Activated naive CD4-positive, alpha-beta T cell treated with anti-CD3 and anti-CD28 coated beads, Interleukin-2, amount 50 U/mL, for 24 hours (primary cell): ENCODE results near the gene CGREF1.
A peak's percentile ranks its signal among the peaks of the same experiment; 100 is the strongest.

Source experiments
- H3K27ac Mint-ChIP-seq: one replicate; pipeline ENCODE4 v1.8.0; 2021; ENCODE audit warnings: mild to moderate bottlenecking, mixed read lengths
- H3K27me3 Mint-ChIP-seq: one replicate; pipeline ENCODE4 v1.8.0; 2021; ENCODE audit warnings: mixed read lengths
- H3K36me3 Mint-ChIP-seq: one replicate; pipeline ENCODE4 v1.8.0; 2021; ENCODE audit warnings: mixed read lengths
- H3K4me1 Mint-ChIP-seq: one replicate; pipeline ENCODE4 v1.8.0; 2021; ENCODE audit warnings: mixed read lengths
- H3K4me3 Mint-ChIP-seq: one replicate; pipeline ENCODE4 v1.8.0; 2021; ENCODE audit warnings: mild to moderate bottlenecking, mixed read lengths
- H3K9me3 Mint-ChIP-seq: one replicate; pipeline ENCODE4 v1.8.0; 2021; ENCODE audit warnings: mixed read lengths

The CGREF1 gene

GRCh38 chr2:27148801-27149439, 30.0 kb upstream of the CGREF1 start, which contains the start of gene TCF23:
TCF23 (plus strand) TSS chr2:27149004; CDS start chr2:27149134, 130 bp downstream.
- no peak within 1 kb of the TSS for H3K27ac Mint-ChIP-seq
- no peaks in the 10 kb centered on the region for H3K27me3 Mint-ChIP-seq
- H3K9me3 Mint-ChIP-seq: no peaks in the 10 kb centered on the region
- H3K36me3 Mint-ChIP-seq: no peaks in the 10 kb centered on the region
- no peak within 1 kb of the TSS for H3K4me3 Mint-ChIP-seq
- no peaks in the 10 kb centered on the region for H3K4me1 Mint-ChIP-seq

- Mint-ChIP-seq H3K9me3 (no peaks in the 10 kb centered on the region), H3K27ac (no peak overlapping the region), H3K36me3 (no peaks in the 10 kb centered on the region), H3K4me3 (no peak overlapping the region), H3K27me3 (peaks cover 2% of the 10 kb centered on the region), H3K4me1 (no peaks in the 10 kb centered on the region)
These were observed 29.0 kb upstream of the CGREF1 start for GRCh38 chr2:27147935-27148334.

- Mint-ChIP-seq H3K9me3 (no peaks in the 10 kb centered on the region), H3K4me3 (no peak overlapping the region), H3K36me3 (no peaks in the 10 kb centered on the region), H3K4me1 (no peaks in the 10 kb centered on the region), H3K27ac (no peak overlapping the region), H3K27me3 (peaks cover 2% of the 10 kb centered on the region)
These were observed 26.8 kb upstream of the CGREF1 start for GRCh38 chr2:27145682-27146081.

GRCh38 chr2:27143285-27143684, 24.4 kb upstream of the CGREF1 start:
- Mint-ChIP-seq H3K36me3 (no peaks in the 10 kb centered on the region), H3K9me3 (no peaks in the 10 kb centered on the region), H3K27me3 (peaks cover 2% of the 10 kb centered on the region), H3K4me3 (no peak overlapping the region), H3K27ac (no peak overlapping the region), H3K4me1 (no peaks in the 10 kb centered on the region)

DNA sequence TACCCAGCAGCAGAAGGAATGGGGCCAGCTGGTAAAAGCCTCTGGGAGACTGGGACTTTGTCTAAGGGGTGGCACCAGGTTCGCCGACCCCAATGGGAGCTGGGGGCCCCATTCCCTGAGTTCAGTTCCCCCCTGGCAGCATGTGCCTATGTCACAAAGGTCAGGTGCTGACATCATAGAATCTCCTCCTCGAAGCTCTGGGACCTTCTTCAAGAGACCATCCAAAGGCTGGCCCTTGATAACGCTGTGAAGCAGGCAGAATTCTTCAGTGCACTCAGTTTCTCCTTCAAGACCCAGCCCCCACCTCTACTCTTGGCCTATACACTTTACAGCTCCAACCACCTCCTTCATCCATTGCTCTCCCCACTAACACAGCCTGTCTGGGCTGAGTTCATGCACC, 20.4 kb upstream of the CGREF1 start, which contains the start of gene PRR30:
PRR30 (minus strand) TSS at position 101 of the 400 bp plus-strand sequence. CDS start 1,081 bp downstream, outside the sequence.
- H3K4me1 Mint-ChIP-seq: no peaks in the 10 kb centered on the region
- H3K36me3 Mint-ChIP-seq: no peaks in the 10 kb centered on the region
- H3K4me3 Mint-ChIP-seq: no peak within 1 kb of the TSS
- H3K27me3 Mint-ChIP-seq: peaks cover 2% of the 10 kb centered on the region
- H3K9me3 Mint-ChIP-seq: no peaks in the 10 kb centered on the region
- H3K27ac Mint-ChIP-seq: no peak within 1 kb of the TSS

DNA sequence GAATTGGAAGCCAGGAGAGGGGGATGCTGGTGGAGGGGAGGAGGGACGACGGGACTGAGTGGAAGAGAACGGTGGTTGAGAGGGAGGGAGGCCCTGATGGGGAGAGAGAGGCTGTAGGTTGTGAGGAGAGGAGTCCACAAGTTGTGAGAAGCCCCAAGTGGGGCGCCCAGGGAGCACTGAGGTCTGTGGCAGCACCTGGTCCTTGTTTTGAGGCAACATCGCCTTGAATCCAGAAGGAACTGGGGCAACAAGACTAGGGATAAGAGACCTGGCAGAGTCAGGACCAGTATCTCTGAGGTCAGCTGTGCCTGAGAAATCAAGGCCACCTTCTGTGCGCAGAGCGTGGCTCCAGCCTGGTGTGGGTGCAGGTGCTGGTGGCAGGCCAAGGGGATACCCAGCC, 19.2 kb upstream of the CGREF1 start:
- no peaks in the 10 kb centered on the region for H3K9me3 Mint-ChIP-seq
- H3K4me1 Mint-ChIP-seq: peaks cover 8% of the 10 kb centered on the region
- no peak overlapping the region for H3K4me3 Mint-ChIP-seq
- H3K27me3 Mint-ChIP-seq: peaks cover 1% of the 10 kb centered on the region
- H3K36me3 Mint-ChIP-seq: peaks cover under 1% of the 10 kb centered on the region
- no peak overlapping the region for H3K27ac Mint-ChIP-seq

GRCh38 chr2:27137322-27137935, 18.5 kb upstream of the CGREF1 start:
- no peak overlapping the region for H3K27ac Mint-ChIP-seq
- peaks cover 4% of the 10 kb centered on the region for H3K36me3 Mint-ChIP-seq
- no peaks in the 10 kb centered on the region for H3K9me3 Mint-ChIP-seq
- no peak overlapping the region for H3K4me3 Mint-ChIP-seq
- peaks cover 14% of the 10 kb centered on the region for H3K4me1 Mint-ChIP-seq
- H3K27me3 Mint-ChIP-seq: no peaks in the 10 kb centered on the region

- Mint-ChIP-seq H3K27ac (no peak overlapping the region), H3K36me3 (peaks cover 4% of the 10 kb centered on the region), H3K9me3 (no peaks in the 10 kb centered on the region), H3K27me3 (no peaks in the 10 kb centered on the region), H3K4me3 (no peak overlapping the region), H3K4me1 (peaks cover 16% of the 10 kb centered on the region)
These were observed 17.8 kb upstream of the CGREF1 start for GRCh38 chr2:27136751-27137150.

DNA sequence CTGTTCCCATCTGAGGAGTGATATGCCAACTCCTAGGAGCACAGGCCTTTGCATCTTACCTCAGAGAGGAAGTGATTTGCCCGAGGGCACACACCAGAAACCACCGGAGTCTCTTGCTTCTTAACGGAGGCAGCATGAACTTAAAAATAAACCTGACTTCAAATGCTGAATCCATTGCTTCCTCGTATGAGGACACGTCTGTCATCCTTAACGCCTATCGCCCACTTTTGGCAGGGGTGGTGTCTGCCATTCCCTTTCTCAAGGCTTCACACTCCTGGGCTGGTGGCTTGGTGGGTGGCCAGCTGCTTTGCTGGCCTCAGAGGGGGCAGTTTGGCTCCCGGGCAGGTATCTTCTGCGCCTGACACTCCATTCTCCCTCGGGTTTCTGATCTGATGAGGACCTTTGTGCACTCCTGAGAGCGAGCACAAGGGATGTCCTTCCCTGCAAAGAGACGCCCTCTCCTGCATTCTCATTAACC, 16.6 kb upstream of the CGREF1 start:
- H3K27me3 Mint-ChIP-seq: no peaks in the 10 kb centered on the region
- H3K9me3 Mint-ChIP-seq: no peaks in the 10 kb centered on the region
- peaks cover 9% of the 10 kb centered on the region for H3K36me3 Mint-ChIP-seq
- peak overlapping the region; percentile 92 for H3K4me3 Mint-ChIP-seq
- H3K27ac Mint-ChIP-seq: peak overlapping the region; percentile 98
- H3K4me1 Mint-ChIP-seq: peaks cover 19% of the 10 kb centered on the region

DNA sequence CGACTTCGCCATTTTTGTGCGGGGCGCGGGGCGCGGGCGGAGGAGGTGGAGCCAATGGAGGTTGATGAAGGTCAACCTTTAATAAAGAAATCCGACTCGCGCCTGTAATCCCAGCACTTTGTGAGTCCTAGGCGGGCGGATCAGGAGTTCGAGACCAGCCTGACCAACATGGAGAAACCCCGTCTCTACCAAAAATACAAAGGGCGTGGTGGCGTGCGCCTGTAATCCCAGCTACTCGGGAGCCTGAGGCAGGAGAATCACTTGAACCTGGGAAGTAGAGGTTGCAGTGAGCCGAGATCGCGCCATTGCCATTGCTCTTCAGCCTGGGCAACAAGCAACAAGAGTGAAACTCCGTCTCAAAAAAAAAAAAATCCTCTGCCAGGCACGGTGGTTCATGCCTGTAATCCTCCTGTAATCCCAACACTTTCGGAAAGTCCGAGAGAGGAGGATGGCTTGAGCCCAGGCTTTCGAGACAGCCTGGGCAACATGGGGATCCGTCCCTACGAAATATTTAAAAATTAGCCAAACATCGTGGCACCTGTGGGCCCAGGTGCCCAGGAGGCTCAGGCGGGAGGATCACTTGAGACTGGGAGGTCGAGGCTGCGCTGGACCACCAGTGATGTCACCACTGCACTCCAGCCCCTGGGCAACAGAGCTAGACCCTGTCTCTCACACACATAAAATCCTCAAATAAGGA, 16.0 kb upstream of the CGREF1 start:
- Mint-ChIP-seq H3K27ac (peak overlapping the region; percentile 98), H3K9me3 (no peaks in the 10 kb centered on the region), H3K36me3 (peaks cover 9% of the 10 kb centered on the region), H3K27me3 (no peaks in the 10 kb centered on the region), H3K4me3 (peak overlapping the region; percentile 92), H3K4me1 (peaks cover 19% of the 10 kb centered on the region)

GRCh38 chr2:27133905-27134780, 15.2 kb upstream of the CGREF1 start, which contains the start of gene PREB:
PREB (minus strand) TSS chr2:27134636; CDS start chr2:27134421, 215 bp downstream.
- Mint-ChIP-seq H3K27me3 (no peaks in the 10 kb centered on the region), H3K4me1 (peaks cover 19% of the 10 kb centered on the region), H3K27ac (peak within 1 kb of the TSS; percentile 98), H3K36me3 (peaks cover 9% of the 10 kb centered on the region), H3K9me3 (no peaks in the 10 kb centered on the region), H3K4me3 (peak within 1 kb of the TSS; percentile 92)

- H3K4me3 Mint-ChIP-seq: peak overlapping the region; percentile 92
- peaks cover 19% of the 10 kb centered on the region for H3K4me1 Mint-ChIP-seq
- H3K27ac Mint-ChIP-seq: peak overlapping the region; percentile 59
- no peaks in the 10 kb centered on the region for H3K27me3 Mint-ChIP-seq
- peaks cover 9% of the 10 kb centered on the region for H3K36me3 Mint-ChIP-seq
- H3K9me3 Mint-ChIP-seq: no peaks in the 10 kb centered on the region
These were observed 14.4 kb upstream of the CGREF1 start for GRCh38 chr2:27133195-27133875.

GRCh38 chr2:27131429-27131828, 12.5 kb upstream of the CGREF1 start:
- Mint-ChIP-seq H3K36me3 (peaks cover 9% of the 10 kb centered on the region), H3K27ac (no peak overlapping the region), H3K4me3 (peak overlapping the region; percentile 6), H3K9me3 (no peaks in the 10 kb centered on the region), H3K4me1 (peaks cover 19% of the 10 kb centered on the region), H3K27me3 (no peaks in the 10 kb centered on the region)

DNA sequence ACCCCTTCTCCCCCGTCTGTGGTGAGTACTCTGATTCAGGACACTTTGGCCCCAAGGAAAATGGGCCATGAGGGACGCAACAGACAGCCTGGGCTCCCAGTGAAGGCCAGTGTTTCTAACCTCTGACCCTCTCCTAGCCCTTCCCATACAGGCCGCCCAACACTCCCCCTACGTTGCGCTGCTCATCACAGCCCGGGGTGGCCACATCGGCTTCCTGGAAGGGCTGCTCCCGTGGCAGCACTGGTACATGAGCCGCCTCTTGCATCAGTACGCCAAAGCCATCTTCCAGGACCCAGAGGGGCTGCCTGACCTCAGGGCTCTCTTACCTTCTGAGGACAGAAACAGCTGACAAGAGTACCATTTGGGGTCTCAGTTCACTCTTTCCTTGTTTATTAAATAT, 11.5 kb upstream of the CGREF1 start:
- H3K9me3 Mint-ChIP-seq: no peaks in the 10 kb centered on the region
- no peak overlapping the region for H3K4me3 Mint-ChIP-seq
- H3K27ac Mint-ChIP-seq: no peak overlapping the region
- peaks cover 19% of the 10 kb centered on the region for H3K4me1 Mint-ChIP-seq
- H3K36me3 Mint-ChIP-seq: peaks cover 9% of the 10 kb centered on the region
- H3K27me3 Mint-ChIP-seq: no peaks in the 10 kb centered on the region
